A549 (cell line): Measurements from ENCODE around the gene CARD11. TPM values are rescaled to one million over a fixed set of nuclear protein-coding genes. Genes with fewer than 3 reads are reported as not detected.
A peak's percentile ranks its signal among the peaks of the same experiment; 100 is the strongest.
"Not testable (repeated sequence)": the region's sequence is repeated elsewhere in the genome, so short reads cannot be mapped to it uniquely, and the experiment has no call there.

Experiments used
- ATAC-seq, 2 experiments: fragments of 200-7000 bp in 1 of 2; fragments of >200 bp in 1 of 2; cut with Nextera tagmentation in 1 of 2; cut with Tn5 transposase in 1 of 2; 3 replicates each; pipeline versions ENCODE4 v1.8.0 to v1.9.1; 2018 to 2020; ENCODE audit warnings: mild to moderate bottlenecking in 1 of 2, moderate library complexity in 1 of 2
- CTCF ChIA-PET: fragments of 300-600 bp; sonication (Branson Sonifier 250); formaldehyde crosslinking; extraction: SDS; loops from one replicate; lab custom pipeline; 2021; ENCODE audit warnings: antibody characterized with exemption, inconsistent platforms; lab: Yijun Ruan, JAX
- POLR2A ChIA-PET: fragments of 350-600 bp; formaldehyde crosslinking; extraction: SDS; loops from one replicate; lab custom pipeline; 2021; ENCODE audit warnings: antibody characterized with exemption, inconsistent platforms; lab: Yijun Ruan, JAX
- DNase-seq, 2 experiments: peaks; one replicate each; pipeline versions ENCODE4 v3.0.0 to v3.0.0-alpha.2; 2011 to 2016; ENCODE audit warnings: low read depth in 1 of 2, low spot score in 1 of 2
- FAIRE-seq: peaks from 2 replicates; lab custom pipeline; 2011; peaks lifted over from hg19 to GRCh38; lab: Jason Lieb, UNC
- H3K27ac ChIP-seq, 2 experiments: fragments of >200 bp; sonication (Bioruptor Twin); formaldehyde crosslinking; 3 replicates each; pipeline ENCODE4 v1.5.1; 2016 to 2017
- H3K4me1 ChIP-seq: fragments of >200 bp; sonication (Bioruptor Twin); formaldehyde crosslinking; 3 replicates; pipeline ENCODE4 v1.6.1; 2016
- H3K4me2 ChIP-seq: fragments of >200 bp; sonication (Bioruptor Twin); formaldehyde crosslinking; 3 replicates; pipeline ENCODE4 v1.6.1; 2016
- H3K4me3 ChIP-seq: fragments of >200 bp; sonication (Bioruptor Twin); formaldehyde crosslinking; 3 replicates; pipeline ENCODE4 v1.5.1; 2016
- H3K9me3 ChIP-seq: fragments of >200 bp; sonication (Bioruptor Twin); formaldehyde crosslinking; 3 replicates; pipeline ENCODE4 v1.6.1; 2016
- FOXS1 ChIP-seq: fragments of 250-450 bp; sonication (Bioruptor Pico); IDR thresholded peaks from 2 replicates; pipeline ENCODE4 v1.5.0; 2020; ENCODE audit warnings: mild to moderate bottlenecking, moderate library complexity
- JUNB ChIP-seq: fragments of >200 bp; sonication (Bioruptor Twin); formaldehyde crosslinking; IDR thresholded peaks from 2 replicates; pipeline ENCODE4 v1.6.1; 2016
- KDM1A ChIP-seq: fragments of 200-600 bp; sonication (generic); IDR thresholded peaks from 2 replicates; pipeline ENCODE4 v1.6.1; 2016; ENCODE audit warnings: low read depth, mild to moderate bottlenecking
- MYC ChIP-seq: IDR thresholded peaks from 2 replicates; pipeline ENCODE4 v1.6.1; 2012; ENCODE audit warnings: mild to moderate bottlenecking, inconsistent platforms, low read length, improper control_type of control experiment, borderline replicate concordance
- NR3C1 ChIP-seq: fragments of >200 bp; sonication (Bioruptor Twin); formaldehyde crosslinking; IDR thresholded peaks from 3 replicates; pipeline ENCODE4 v1.6.1; 2017
- POLR2A ChIP-seq: IDR thresholded peaks from 2 replicates; pipeline ENCODE4 v1.6.1; 2012; ENCODE audit warnings: mild to moderate bottlenecking, low read length
- RAD21 ChIP-seq, 2 experiments: fragments of >200 bp in 1 of 2; sonication (Bioruptor Twin) in 1 of 2; formaldehyde crosslinking in 1 of 2; IDR thresholded peaks in 1 of 2; conservative IDR thresholded peaks in 1 of 2; 2 replicates in 1 of 2; 3 replicates in 1 of 2; pipeline ENCODE4 v1.6.1; 2012 to 2018; ENCODE audit warnings: inconsistent platforms in 1 of 2
- RARB ChIP-seq: fragments of 250-450 bp; sonication (Bioruptor Pico); IDR thresholded peaks from 2 replicates; pipeline ENCODE4 v1.8.0; 2021; ENCODE audit warnings: mild to moderate bottlenecking, moderate library complexity
- RFX5 ChIP-seq: fragments of 450-650 bp; IDR thresholded peaks from 2 replicates; pipeline ENCODE4 v1.7.1; 2014; ENCODE audit warnings: antibody characterized with exemption, mild to moderate bottlenecking, moderate library complexity
- RNF2 ChIP-seq: fragments of 200-600 bp; sonication (generic); IDR thresholded peaks from 2 replicates; pipeline ENCODE4 v1.6.1; 2016; ENCODE audit warnings: low read depth, mild to moderate bottlenecking, antibody characterized with exemption, moderate library complexity, borderline replicate concordance
- SREBF2 ChIP-seq: fragments of 450-650 bp; IDR thresholded peaks from 2 replicates; pipeline ENCODE4 v1.6.1; 2014; ENCODE audit warnings: mild to moderate bottlenecking, moderate library complexity
- WGBS: methylation state at CpG from one replicate; pipeline ENCODE4 v1.1.6; 2017; ENCODE audit errors: missing lambda C conversion rate; 5-methylcytosine and 5-hydroxymethylcytosine counted together
- polyA plus RNA-seq, 4 experiments: library from polyadenylated mRNA; depleted of rRNA in 3 of 4; stranded (reverse); fragments of >200 nt; fragmentation: RNase III in 1 of 4; extraction: RNeasy Plus Mini Kit Qiagen cat#74134 plus additional on column Dnase treatment in 1 of 4; gene quantifications; 2 replicates in 3 of 4; 3 replicates in 1 of 4; pipeline ENCODE4 v1.2.3, GENCODE V29; 2011 to 2017
- TF ChIP-seq, protein P1 (sequence below): fragments of >200 bp; sonication (Bioruptor Twin); formaldehyde crosslinking; IDR thresholded peaks from 2 replicates; pipeline ENCODE4 v1.6.1; 2016
- TF ChIP-seq, protein P2 (sequence below): IDR thresholded peaks from 2 replicates; pipeline ENCODE4 v1.6.1; 2012; ENCODE audit warnings: low read depth, borderline replicate concordance
- TF ChIP-seq, protein P3 (sequence below): fragments of 250-450 bp; sonication (Bioruptor Pico); IDR thresholded peaks from 2 replicates; pipeline ENCODE4 v1.5.0; 2020; ENCODE audit warnings: low read depth, mild to moderate bottlenecking, moderate library complexity
- TF ChIP-seq, protein P4 (sequence below): fragments of 200-600 bp; sonication (generic); IDR thresholded peaks from 2 replicates; pipeline ENCODE4 v1.6.1; 2016; ENCODE audit warnings: antibody characterized with exemption, mild to moderate bottlenecking, moderate library complexity
- TF ChIP-seq, protein P5 (sequence below): fragments of 150-350 bp; IDR thresholded peaks from 2 replicates; pipeline ENCODE4 v1.6.1; 2014; ENCODE audit warnings: low read depth, mild to moderate bottlenecking, low read length
- TF ChIP-seq, protein P6 (sequence below): fragments of >200 bp; sonication (Bioruptor Twin); formaldehyde crosslinking; IDR thresholded peaks from 3 replicates; pipeline ENCODE4 v1.5.1; 2016

The CARD11 gene
- polyA plus RNA-seq, 2 of the 4 experiments (the other 2 are of a cell fraction) = 0.48 to 1.1 TPM

DNA sequence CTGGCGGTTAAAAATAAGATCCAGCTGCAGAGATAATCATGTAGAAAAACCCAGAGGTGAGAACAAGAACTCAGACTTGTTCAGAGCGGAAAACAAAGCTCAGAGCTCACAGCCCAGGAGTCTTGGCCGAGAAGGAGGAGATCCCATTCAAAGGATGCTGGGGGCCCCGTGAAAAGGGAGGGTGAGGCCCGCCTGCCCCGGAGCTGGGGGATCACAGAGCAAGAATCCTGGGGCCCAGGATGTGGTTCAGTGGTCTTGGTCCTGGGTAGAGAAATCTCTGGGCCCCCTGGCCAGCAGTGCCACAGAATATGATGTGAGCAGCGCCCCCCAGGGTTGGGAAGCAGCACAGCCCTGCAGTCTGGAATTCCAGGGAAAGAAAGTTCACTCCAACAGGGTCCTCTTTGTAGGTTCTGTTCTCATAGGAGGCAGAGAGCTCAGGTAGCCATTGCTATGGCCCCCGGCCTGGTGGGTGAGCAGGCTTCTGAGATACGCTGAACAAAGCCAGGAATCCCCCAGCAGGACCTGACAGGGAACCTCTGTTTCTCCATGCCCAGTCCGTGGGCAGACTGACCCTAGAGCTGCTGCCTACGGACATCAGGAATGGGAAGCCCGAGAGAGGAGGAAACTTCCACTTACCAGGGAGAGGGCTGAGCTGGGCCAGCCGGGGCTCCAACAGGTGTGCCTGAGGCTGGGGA, 121.9 kb downstream of the CARD11 start:
- no peak overlapping the region for H3K4me3 ChIP-seq
- CTCF ChIA-PET = interaction anchor here (0.9 to 2.8 kb wide), 8 partner anchors 10 to 168 kb away, joined by 3 to 14 read pairs (median 3); no protein-coding TSS in a partner anchor
- peak in 1 of 2 experiments; percentile 25 for DNase-seq

DNA sequence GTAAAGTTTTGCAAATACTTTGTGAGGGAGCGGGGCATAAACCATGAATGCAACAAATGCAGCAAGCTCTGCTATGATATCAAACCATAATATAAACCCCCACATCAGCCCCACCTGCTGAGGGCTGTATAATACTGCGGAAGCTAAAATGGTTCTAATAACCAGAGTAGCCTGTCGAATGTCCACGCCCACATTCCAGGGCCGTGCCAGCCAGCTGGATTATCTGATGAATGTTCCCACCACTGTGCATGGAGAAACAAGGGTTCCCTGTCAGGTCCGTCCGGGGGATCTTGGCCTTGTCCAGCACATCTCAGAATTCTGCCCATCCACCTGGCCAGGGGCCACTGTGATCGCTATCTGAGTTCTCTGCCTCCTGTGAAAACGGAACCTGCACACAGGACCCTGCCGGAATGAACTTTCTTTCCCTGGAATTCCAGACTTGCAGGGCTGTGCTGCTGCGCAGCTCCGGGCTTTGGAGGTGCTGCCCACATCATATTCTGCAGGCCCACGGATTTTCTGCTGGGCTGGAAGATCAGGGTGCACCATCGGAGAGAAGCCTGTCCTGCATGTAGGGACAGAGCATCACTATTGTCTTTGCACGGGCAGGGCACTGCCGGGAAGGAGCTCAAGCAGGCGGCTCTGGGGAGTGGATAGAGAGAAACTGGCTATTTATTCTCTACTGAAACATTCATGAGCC, 122.6 kb downstream of the CARD11 start:
- WGBS = 57% methylated on average over 15 of the region's 17 CpGs
- FAIRE-seq (no peak), ATAC-seq (peak in 1 of 2 experiments; percentile 42; a peak in 3 of 6 replicates), DNase-seq (no peak)
- Histone ChIP-seq H3K9me3 (no peaks in the 10 kb centered on the region), H3K4me3 (no peak overlapping the region), H3K27ac (no peak overlapping the region), H3K4me2 (no peak overlapping the region), H3K4me1 (no peaks in the 10 kb centered on the region)
- TF ChIP-seq FOXS1 (CRISPR knock-in tag) (no peak), SREBF2 (no peak), NR3C1 (no peak), KDM1A (no peak), RARB (CRISPR knock-in tag) (no peak), RFX5 (no peak), MYC (no peak), JUNB (no peak)
- TF ChIP-seq, protein P1, sequence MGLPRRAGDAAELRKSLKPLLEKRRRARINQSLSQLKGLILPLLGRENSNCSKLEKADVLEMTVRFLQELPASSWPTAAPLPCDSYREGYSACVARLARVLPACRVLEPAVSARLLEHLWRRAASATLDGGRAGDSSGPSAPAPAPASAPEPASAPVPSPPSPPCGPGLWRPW = no peak
- TF ChIP-seq, protein P2, sequence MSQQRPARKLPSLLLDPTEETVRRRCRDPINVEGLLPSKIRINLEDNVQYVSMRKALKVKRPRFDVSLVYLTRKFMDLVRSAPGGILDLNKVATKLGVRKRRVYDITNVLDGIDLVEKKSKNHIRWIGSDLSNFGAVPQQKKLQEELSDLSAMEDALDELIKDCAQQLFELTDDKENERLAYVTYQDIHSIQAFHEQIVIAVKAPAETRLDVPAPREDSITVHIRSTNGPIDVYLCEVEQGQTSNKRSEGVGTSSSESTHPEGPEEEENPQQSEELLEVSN = no peak
- TF ChIP-seq, protein P3, sequence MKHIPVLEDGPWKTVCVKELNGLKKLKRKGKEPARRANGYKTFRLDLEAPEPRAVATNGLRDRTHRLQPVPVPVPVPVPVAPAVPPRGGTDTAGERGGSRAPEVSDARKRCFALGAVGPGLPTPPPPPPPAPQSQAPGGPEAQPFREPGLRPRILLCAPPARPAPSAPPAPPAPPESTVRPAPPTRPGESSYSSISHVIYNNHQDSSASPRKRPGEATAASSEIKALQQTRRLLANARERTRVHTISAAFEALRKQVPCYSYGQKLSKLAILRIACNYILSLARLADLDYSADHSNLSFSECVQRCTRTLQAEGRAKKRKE = no peak
- TF ChIP-seq, protein P4, sequence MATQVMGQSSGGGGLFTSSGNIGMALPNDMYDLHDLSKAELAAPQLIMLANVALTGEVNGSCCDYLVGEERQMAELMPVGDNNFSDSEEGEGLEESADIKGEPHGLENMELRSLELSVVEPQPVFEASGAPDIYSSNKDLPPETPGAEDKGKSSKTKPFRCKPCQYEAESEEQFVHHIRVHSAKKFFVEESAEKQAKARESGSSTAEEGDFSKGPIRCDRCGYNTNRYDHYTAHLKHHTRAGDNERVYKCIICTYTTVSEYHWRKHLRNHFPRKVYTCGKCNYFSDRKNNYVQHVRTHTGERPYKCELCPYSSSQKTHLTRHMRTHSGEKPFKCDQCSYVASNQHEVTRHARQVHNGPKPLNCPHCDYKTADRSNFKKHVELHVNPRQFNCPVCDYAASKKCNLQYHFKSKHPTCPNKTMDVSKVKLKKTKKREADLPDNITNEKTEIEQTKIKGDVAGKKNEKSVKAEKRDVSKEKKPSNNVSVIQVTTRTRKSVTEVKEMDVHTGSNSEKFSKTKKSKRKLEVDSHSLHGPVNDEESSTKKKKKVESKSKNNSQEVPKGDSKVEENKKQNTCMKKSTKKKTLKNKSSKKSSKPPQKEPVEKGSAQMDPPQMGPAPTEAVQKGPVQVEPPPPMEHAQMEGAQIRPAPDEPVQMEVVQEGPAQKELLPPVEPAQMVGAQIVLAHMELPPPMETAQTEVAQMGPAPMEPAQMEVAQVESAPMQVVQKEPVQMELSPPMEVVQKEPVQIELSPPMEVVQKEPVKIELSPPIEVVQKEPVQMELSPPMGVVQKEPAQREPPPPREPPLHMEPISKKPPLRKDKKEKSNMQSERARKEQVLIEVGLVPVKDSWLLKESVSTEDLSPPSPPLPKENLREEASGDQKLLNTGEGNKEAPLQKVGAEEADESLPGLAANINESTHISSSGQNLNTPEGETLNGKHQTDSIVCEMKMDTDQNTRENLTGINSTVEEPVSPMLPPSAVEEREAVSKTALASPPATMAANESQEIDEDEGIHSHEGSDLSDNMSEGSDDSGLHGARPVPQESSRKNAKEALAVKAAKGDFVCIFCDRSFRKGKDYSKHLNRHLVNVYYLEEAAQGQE = no peak
- TF ChIP-seq, protein P5, sequence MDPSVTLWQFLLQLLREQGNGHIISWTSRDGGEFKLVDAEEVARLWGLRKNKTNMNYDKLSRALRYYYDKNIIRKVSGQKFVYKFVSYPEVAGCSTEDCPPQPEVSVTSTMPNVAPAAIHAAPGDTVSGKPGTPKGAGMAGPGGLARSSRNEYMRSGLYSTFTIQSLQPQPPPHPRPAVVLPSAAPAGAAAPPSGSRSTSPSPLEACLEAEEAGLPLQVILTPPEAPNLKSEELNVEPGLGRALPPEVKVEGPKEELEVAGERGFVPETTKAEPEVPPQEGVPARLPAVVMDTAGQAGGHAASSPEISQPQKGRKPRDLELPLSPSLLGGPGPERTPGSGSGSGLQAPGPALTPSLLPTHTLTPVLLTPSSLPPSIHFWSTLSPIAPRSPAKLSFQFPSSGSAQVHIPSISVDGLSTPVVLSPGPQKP = no peak
- CTCF ChIA-PET = interaction anchor here (1.0 to 2.8 kb wide), 7 partner anchors 9 to 169 kb away, joined by 3 to 14 read pairs (median 3); no protein-coding TSS in a partner anchor
- POLR2A ChIA-PET = no interaction called here

More for the DNA sequence above, 121.9 kb downstream of the CARD11 start:
- TF ChIP-seq POLR2A (no peak), RNF2 (no peak), RAD21 (conservative IDR thresholded peaks at IDR 0.05 in 1 of 2, IDR thresholded peaks at IDR 0.05 in 1 of 2) (peak in 1 of 2 experiments; percentile 19; a peak in 2 of 5 replicates), NR3C1 (no peak)
- TF ChIP-seq, protein P6, sequence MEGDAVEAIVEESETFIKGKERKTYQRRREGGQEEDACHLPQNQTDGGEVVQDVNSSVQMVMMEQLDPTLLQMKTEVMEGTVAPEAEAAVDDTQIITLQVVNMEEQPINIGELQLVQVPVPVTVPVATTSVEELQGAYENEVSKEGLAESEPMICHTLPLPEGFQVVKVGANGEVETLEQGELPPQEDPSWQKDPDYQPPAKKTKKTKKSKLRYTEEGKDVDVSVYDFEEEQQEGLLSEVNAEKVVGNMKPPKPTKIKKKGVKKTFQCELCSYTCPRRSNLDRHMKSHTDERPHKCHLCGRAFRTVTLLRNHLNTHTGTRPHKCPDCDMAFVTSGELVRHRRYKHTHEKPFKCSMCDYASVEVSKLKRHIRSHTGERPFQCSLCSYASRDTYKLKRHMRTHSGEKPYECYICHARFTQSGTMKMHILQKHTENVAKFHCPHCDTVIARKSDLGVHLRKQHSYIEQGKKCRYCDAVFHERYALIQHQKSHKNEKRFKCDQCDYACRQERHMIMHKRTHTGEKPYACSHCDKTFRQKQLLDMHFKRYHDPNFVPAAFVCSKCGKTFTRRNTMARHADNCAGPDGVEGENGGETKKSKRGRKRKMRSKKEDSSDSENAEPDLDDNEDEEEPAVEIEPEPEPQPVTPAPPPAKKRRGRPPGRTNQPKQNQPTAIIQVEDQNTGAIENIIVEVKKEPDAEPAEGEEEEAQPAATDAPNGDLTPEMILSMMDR = peak; percentile 20; the same call in 1 of the 3 replicates
- no peak overlapping the region for H3K4me2 ChIP-seq
- no peaks in the 10 kb centered on the region for H3K4me1 ChIP-seq
- H3K27ac ChIP-seq = no peak overlapping the region
- no peak for FAIRE-seq
- ATAC-seq = peak; percentile 49 to 77; a peak in 3 of 6 replicates
- WGBS = 43% methylated on average over 13 of the region's 13 CpGs
- POLR2A ChIA-PET = no interaction called here
- no peaks in the 10 kb centered on the region for H3K9me3 ChIP-seq

DNA sequence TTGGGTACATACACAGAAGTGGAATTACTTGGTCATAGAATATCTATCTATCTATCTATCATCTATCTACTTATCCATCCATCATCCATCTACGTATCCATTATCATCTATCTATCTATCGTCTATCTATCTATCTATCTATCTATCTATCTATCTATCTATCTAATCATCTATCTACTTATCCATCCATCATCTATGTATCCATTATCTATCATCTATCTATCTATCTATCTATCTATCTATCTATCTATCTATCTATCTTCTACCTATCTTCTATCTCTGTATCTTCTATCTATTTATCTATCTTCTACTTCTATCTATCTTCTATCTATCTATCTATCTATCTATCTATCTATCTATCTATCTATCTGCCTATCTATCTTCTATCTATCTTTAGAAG, 123.2 kb downstream of the CARD11 start:
- H3K4me3 ChIP-seq, FAIRE-seq, H3K9me3 ChIP-seq, DNase-seq, H3K27ac ChIP-seq, H3K4me1 ChIP-seq, H3K4me2 ChIP-seq, ATAC-seq, POLR2A ChIA-PET: not testable (repeated sequence)
- CTCF ChIA-PET = interaction anchor here (2.0 kb wide), 1 partner anchor 11 kb away, joined by 7 read pairs; no protein-coding TSS in a partner anchor
- 76% methylated on average over 2 of the region's 2 CpGs for whole genome bisulfite sequencing
